NT2/D1 (cell line): ENCODE measurements around the gene UBR4.

ENCODE experiments used
- SUZ12 ChIP-seq: IDR thresholded peaks from 2 replicates; pipeline ENCODE4 v1.6.1; 2011; ENCODE audit not compliant: insufficient read length, insufficient read depth; ENCODE audit errors: extremely low read depth
- YY1 ChIP-seq: IDR thresholded peaks from 2 replicates; pipeline ENCODE4 v1.6.1; 2011; ENCODE audit not compliant: insufficient read length, insufficient read depth

- TF ChIP-seq YY1 = no peak
- TF ChIP-seq SUZ12 = no peak
Observed at GRCh38 chr1:19063122-19063521, 146.9 kb downstream of the UBR4 start.
